AG08396 (cell line): ENCODE data around the gene CHKA.

Experiments used
- DNase-seq: peaks from one replicate; pipeline ENCODE4 v3.0.0; 2012; ENCODE audit warnings: low spot score, mixed read lengths

CHKA gene

DNA sequence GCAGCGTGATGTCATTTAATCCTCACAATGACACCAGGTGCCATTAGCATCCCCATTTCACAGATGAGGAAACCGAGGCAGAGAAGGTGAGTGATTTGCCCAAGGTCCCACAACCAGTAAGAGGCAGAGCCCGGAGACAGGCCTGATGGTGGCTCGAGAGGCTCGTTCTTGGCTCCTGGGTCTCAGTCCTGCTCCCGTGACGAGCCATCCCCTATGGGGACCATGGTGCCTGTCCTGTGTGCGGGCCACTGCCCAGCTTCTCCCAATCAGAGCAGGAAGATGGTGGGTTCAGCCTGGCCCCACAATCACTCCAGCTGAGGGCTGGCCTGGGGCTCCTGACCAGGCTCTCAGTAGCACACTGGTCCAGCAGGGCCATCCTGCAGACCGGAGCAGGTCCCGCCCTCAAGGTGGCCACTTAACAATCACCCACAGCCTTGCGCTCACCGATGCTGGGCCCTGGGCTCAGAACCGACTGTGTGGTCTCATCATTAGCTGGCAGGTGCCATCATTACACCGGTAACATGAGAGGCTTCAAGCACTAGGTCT, 107.5 kb downstream of the CHKA start:
- DNase-seq, result no peak

DNA sequence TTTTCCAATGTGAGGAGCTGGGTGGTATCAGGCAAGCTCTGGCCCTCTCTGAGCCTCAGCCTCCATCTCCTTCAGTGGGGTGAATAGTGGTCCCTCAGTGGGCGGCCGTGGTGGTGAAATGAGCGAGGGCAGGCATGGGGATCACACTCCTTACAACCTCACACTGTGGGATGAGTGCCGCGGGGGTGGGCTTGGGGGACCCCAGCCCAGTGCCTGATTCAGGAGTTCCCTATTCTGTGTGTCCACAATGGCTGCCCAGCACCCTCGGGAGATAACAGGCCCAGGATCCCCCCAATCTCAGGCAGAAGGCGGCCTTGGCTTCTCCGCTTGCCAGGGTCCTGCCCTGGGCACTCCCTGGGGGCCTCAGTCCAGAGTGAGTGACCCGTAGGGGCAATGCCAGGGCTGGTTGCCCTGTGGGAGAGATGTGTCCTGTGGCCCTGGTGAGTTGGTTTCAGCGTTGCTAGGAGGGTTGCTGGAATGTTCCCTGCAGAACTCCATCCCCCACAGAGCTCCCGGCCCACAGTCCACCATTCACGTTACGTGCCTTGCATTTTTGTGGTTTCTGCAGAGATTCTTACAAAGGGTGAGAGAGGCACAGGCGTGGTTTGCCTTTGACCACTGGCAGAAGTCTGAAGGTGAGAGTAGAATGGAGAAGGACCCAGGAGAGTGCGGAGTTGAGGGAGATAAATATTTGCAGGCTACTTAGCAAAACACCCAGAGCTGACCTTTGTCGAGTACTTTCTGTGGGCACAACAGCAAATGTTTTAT, 108.2 kb downstream of the CHKA start:
- DNase-seq, result peak; percentile 92

DNA sequence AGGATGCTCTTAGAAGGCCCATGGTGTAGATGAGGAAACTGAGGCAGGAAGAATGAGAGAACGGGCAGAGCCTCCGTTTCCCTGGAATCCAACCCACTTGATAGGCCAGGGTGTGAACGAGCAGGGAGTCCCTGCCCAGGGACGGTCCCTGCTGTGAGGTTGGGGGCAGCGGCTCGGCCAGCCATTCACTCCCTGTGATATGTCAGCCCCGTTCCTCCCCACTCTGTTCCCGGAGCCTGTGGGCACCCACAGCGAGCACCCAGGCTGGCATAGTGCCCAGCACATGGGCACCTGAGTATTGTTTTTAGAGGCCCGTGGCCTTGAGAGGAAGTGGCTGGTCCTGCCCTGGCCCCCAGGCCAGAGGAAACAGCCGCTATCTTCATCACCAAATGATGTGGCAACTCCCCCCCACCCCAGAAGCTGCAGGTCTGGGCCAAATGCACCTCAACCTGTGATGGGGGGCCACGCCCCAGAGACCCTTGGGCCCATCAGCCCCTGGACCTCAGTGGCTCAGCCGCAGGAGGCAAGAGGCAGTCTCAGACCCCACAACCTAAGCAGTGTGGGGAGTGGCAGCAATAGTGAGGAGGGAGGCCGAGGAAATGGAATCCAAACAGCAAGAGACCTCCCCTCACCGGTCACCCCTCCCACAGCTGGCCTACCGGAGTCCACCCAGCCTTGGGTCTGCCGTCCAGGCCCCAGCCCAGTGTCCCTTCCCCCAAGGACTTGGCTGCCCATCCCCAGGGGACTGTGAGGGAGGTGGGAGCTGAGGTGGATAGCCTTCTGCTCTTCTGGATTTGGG, 108.9 kb downstream of the CHKA start:
- no peak for DNase-seq

- DNase-seq, result no peak
These were observed 109.9 kb downstream of the CHKA start for GRCh38 chr11:68011051-68011943.

DNA sequence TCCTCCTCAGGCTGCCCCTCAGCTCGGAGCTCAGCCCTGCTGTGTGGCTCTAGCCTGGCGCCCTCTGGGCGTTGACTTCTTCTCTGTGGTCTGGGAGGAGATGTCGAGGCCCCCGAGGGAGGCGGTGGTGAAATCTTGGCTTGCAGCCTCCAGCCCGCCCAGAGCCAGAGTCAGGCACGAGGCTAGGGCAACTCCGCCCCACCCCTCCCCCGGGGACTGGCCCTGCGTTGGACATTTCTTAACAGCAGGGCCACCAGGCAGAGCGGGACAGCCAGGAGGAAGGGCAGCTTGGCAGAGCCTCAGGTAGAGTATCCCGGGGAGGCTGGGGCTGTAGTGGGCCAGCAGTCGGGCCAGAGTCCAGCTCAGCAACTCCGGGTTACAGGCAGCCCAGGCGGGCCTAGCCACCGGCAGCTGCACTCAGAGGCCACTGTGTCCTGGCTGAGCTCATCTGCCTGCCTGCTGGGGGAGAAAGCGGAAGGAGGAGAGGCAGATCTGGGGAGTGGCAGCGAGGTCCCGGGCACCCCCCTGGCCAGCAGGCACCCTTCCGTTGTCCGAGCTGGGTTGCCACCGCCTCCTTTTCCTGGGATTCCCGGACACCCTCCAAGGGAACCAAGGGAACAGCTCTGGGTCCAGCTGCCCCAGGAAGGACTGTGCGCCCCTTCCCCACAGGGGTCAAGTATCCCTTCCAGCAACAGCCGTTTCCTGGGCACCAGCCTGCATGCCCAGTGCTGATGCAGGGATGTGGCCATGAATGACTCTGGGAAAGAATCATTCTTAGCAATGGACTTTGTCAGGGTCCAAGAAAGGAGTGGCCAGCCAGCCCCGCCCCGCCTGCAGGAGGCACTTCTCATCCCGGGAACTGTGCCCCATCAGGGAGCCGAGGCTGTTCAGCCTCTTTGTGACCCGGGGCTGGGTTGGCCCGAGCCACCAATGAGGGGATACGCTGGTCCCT, 110.8 kb downstream of the CHKA start, which contains the start of gene ALDH3B1:
TSS of gene ALDH3B1 (plus strand) at position 238 of the 952 bp plus-strand sequence. CDS start 4,971 bp downstream, outside the sequence.
- DNase-seq, result peak; percentile 88

DNA sequence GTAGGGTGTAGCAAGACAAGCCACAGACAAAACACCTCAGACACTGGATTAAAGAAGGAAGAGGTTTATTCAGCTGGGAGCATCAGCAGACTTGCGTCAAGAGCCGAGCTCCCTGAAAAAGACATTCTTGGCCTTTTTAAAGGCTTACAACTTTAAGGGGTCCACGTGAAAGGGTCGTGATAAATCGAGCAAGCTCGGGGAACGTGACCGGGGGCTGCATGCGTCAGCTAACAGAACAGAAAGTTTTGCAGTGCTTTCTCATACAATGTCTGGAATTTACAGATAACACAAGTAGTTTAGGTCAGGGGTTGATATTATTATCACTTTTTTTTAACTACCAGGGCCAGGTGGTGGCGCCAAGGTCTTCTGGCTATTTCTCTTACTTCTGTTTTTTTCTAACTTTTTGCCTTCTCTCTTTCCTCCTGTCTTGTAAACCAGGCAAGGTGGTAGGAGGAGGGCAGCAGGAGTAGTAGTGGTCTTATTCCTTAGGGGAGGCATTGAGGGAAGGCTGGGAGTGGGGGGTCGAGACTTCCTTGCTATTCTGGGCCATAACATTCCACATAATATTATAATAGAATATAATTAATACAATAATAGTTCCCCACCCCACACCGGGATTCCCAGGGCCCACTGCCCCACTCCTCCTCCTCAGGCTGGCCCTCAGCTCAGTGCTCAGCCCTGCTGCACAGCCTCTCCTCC, 111.6 kb downstream of the CHKA start:
- no peak for DNase-seq

DNA sequence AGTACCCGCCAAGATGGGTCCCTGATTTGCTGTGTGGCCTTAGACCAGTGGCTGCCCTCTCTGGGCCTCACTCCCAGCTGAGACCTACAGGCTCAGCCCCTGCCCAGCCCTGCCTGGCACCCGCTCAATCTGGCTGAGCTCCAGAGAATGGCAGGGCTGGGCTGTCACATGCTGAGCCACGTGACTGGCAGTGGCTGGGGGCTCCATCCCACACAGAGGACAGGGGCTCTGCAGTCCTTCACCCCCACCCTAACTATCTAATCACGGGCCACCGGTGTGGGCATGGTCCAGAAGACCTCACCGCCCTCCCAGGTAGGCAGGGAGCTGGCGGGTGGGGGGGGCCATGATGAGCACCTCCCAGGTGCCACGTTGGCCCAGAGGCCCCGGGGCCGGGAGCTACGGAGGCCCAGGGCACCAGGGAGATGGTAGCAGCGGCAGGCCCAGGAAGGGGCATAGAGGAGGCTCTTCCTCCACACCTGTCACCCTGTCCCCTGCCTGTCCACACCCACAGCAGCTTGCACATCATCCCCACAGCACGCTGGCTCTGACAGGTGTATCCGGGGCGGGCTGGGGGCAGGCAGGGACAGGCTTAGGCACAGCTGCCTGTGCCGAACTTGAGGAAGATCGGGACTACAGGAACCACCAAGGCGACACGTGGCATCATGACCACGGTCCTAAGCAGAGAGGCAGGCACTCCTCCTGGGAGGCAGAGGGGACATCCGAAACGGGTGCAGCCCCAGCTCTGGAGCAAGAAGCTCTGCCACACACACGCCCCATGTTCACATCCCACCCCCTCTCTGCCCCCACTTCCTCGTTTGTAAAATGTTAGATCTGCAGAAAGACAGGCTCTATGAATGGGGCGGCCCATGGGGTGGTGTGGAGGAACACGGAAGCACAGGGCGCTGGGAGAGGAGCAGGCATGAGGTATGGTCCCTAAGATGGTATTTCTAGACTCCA, 112.5 kb downstream of the CHKA start:
- no peak for DNase-seq

DNA sequence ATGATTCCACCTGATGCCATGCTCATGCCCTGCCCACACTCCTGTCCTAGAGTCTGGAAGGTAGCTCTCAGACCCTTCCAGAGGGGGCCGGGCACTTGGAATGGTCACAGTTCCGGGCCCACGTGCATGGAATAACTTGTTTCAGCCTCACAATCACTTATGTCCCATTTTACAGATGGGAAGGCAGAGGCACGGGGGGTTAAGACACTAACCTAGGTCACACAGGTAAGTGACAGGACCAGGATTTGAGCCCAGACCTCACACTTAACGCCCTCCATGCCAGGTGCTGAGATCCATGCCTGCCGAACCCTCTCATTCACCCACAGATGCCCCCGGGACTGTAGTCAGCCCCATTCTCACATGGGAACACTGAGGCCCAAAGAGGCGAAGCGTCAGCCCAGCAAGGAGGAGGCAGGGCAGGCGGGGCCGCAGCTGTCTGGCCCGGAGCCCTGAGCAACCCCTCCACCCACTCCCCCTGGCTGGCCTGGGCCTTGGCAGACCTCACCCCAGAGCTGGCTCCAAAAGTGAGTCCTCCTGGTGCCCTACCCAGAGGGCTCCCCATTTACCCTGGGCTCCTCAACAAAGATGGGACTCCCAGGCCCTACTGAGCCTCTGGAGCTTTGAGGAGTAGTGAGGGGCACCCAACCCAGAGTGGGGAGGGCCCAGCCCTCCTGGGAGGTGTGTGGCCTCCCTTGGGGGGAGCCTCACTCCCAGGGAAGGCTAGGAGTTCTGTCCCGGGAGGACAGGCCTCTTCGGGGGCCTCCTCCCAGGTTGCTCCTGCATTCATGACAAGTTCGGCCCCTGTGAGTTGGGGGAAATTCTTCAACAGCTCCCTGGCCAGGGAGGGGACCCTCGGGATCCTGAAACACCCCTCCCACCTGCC, 113.4 kb downstream of the CHKA start:
- DNase-seq, result no peak

DNA sequence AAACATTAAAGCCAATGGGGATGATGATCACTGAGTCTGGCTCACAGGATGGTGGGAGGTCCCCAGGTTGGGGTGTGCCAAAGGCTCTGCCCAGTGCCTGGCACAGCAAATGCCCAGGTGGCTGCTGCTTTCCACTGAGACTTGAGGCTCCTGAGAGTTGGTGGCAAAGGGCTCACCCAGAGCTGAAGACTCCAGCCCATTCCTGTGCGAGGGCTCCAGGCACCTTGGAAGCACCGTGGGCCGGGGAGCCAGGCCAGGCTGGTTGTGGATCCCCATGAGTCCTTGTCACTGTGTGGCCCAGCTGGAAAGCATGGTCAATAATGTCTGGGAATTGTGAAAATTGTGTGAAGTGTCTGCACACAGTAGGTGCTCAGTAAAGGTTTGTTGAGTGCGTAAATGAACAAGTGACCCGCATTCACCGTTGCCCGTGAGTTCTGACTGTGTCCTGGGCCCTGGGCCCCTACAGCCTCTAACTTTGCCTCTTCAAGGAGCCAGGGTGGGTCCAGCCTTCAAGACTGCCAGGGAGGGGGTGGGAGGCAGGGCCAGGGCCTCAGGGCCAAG, 114.5 kb downstream of the CHKA start:
- DNase-seq, result no peak

GRCh38 chr11:68004551-68005335, 116.4 kb downstream of the CHKA start:
- DNase-seq, result no peak

DNA sequence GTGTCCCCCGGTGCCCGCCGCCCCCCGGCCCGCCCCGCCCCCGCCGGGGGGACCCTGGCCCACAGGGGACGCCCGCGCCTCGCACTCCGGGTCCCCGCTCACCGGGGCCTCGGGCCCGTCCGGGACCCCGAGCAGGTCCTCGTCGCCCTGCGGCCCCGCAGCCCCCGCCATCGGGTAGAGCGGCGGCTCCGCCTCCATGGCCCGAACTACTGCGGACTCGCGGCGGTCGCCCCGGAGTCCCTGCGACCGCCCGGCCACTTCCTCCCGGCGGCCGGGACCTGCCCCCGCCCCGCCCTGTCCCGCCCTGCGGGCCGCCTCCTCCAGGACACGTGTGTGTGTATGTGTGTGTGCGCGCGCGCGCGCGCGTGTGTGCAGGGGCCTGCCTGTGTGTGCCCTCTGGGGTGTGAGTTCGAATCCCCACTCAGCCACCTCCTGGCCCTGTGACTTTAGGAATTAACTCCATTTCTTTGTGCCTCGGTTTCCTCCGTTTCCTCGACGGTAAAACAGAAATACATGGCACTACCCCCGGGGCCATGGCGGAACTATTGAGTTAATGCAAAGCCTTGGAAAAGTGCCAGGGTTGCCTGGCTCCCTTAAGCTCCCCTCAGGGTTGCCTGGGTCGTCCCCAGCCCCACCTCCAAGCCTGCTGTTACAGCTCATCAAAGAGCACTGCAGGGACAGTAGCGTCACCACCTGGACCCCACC, 117.2 kb downstream of the CHKA start, which contains the start of gene UNC93B1:
TSS of gene UNC93B1 (minus strand) at position 252 of the 705 bp plus-strand sequence. CDS start at position 198, 54 bp downstream.
- peak; percentile 92 for DNase-seq

DNA sequence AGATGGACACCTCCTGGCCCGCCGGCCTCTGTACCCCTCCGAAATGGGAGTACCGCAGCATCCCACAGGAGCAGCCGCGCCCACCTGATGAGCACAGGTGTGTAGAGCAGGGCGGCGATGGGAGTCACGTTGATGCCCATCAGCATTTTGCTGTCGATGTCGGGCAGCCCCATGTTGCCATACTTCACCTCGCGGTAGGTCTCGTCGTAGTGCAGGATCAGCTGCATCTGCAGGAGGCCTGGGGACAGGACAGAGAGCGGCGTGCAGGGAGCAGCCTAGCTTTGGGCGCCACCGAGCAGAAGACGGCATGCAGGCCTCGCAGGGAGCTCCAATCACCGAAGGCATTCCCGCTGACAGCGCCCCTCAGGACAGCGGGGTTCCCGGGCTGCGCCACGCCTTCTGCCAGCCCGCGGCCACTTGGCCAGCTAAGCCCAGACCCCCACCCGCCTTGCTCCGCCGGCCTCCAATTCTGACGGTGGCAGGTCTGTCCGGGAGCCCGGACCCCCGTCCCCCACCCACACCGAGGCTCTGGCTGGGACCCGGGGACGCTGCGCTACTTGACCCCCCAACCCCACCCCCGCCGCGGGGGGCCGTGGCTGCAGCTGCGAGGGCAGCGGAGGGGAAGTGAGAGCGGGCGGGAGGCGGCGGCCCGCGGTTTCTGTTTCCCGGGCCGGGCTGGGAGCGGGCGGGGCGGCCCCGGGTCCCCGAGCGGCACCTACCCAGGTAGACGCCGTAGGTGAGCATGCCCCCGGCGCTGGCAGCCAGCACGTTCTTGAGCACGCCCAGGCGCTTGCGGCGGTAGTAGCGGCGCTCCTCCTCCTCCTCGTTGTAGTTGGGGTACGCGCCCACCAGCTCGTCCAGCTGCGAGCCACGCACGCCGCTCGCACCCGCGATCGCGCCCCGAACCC, 118.0 kb downstream of the CHKA start:
- peak; percentile 36 for DNase-seq
